SIG-M5 treated with dmso at 0.1 percent for 504 hours (cell line): ENCODE results near the gene CDK6.
"Not testable (repeated sequence)": the region's sequence is repeated elsewhere in the genome, so short reads cannot be mapped to it uniquely, and the experiment has no call there.

Experiments used
- DNase-seq: peaks from one replicate; lab custom pipeline; 2025; ENCODE audit not compliant: unreplicated experiment; lab: John Stamatoyannopoulos, UW

The CDK6 gene

DNA sequence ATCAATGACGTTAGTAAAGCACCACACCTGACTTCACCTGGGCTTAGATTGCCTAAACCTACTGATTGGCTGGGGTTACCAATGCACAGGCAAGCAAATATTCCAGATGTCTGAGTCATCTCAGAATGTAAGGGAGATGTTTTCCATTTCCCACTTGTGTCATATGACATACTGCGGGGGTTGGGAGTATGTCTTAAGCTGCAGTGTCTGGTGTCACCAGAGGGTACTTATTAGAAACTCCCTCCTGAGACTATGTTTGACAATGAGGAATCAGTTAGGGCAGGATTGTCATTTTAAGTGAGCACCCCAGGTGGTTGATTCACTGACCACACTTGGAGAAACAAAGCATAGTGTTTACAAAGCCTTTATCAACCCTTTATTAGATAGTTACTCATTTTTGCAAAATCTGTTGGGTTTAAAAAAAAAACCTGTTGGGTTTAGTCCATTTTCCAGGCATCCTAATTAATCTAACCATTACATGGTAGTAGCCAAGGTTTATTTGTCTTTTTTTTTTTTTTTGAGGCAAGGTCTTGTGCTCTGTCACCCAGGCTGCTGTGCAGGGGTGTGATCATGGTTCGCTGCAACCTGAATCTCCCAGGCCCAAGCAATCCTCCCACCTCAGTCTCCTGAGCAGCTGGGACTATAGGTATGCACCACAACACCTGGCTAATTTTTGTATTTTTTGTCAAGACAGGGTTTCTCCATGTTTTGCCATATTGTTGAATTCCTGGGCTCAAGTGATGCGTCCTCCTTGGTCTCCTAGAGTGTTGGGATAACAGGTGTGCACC is 72.5 kb downstream of the CDK6 start:
- peak; percentile 46 for DNase-seq

GRCh38 chr7:92762851-92763250 is 73.5 kb downstream of the CDK6 start:
- DNase-seq, result no peak

- DNase-seq, result no peak
Measured at GRCh38 chr7:92761391-92762097, 74.8 kb downstream of the CDK6 start.

GRCh38 chr7:92758796-92759431 is 77.5 kb downstream of the CDK6 start:
- DNase-seq, result no peak

GRCh38 chr7:92757311-92757910 is 79.0 kb downstream of the CDK6 start:
- DNase-seq, result not testable (repeated sequence)

DNA sequence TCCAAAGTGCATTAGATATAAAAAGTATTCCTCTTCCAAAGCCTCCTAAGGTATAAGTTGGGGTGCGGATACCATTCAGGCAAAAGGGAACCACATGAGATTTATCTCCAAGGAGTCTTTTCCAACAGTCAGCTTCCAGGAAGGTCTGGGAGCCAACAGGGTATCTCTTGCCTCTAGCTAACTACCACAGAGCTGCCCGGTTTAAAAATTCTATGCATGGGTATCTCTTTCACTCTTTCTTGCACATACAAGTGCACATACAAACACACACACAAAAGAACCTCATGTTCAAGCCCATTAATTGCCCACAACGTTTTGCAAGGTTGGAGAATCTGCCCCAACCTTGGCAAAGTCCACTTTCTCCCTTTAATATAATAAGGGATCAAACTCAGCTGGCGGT is 80.7 kb downstream of the CDK6 start:
- no peak for DNase-seq

DNA sequence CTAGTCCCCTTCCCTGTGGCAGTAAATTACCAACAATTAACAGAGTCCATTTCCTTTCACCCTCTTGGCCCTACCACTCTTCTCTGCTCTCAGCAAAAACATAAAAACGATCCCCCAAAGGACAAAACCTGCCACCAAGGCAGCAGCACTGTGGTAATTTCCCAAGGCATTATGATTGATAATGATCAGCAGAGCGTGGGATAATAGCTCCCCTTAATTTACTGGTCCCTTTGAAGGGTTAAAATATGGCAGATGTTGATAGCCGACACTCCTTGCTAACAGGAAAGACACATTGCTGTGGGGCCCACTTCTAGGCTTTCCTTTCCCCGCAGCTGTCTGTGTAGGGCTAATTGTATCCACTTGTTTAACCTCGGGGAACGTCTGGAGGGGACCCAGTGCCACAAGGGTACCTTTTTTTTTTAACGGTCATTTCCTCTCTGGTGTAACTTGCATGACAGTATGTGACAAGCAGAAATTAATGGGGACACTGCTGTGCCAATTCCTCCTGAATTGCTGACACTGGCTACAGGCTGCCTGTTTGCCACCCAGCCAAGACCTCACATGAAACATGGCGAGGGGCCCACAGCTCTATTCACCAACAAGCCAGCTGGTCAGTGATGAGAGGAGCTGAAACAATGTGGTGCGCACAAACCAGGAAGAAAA is 81.3 kb downstream of the CDK6 start:
- DNase-seq, result peak; percentile 25

DNA sequence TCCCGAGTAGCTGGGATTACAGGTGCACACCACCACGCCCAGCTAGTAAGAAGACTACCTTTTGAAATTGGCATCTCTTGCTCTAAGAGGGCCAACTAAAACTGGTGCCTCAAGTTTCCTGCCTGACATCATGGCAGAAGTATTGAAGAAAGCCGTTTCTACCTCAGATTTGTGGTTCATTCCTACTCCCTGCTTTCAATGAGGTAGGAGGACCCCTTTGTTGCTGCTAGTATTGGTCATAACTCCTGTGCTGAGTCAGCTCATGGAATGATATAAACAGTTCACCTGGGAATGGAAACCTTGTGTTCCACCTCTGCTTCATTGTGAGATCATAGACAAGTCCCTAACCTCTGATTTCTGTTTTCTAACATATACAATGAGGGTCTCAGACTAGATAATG is 82.8 kb downstream of the CDK6 start:
- DNase-seq, result no peak

- DNase-seq, result no peak
Measured at GRCh38 chr7:92751902-92752901, 84.2 kb downstream of the CDK6 start.

DNA sequence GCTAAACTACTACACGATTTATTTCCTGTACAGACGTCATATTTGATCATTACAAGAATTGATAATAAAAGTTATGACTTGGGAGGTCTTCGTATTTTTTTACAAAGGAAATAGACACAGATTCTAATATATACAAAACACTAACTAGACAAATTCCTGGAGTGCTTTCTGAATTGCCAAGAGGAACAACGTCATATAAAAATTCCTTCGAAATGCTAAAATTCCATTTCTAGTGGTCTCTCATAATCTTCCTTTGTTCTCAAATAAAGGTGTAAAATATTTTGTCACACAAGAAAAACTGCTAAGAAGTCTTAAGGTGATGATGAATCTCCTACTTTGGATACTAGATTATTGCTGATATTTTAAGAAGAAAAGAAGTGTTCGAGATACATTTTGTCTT is 85.4 kb downstream of the CDK6 start:
- DNase-seq, result no peak

DNA sequence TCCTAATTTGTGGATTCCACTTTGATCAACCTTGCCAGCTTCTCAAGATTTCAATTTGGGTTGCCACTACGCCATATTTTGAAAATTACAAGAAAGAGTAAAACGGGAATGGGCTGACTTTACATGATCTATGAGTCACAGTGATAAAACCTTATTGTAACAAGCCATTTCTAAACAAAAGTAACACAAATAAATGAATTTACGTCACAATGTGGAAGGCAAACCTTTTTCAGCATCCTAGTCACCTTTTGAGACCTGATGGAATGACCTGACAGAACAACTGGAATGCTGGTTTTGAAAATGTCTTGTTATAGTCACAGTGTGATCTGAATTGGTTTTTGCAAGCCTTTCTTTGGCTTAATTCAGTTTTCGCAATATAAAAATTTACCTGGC is 85.9 kb downstream of the CDK6 start:
- DNase-seq, result no peak

DNA sequence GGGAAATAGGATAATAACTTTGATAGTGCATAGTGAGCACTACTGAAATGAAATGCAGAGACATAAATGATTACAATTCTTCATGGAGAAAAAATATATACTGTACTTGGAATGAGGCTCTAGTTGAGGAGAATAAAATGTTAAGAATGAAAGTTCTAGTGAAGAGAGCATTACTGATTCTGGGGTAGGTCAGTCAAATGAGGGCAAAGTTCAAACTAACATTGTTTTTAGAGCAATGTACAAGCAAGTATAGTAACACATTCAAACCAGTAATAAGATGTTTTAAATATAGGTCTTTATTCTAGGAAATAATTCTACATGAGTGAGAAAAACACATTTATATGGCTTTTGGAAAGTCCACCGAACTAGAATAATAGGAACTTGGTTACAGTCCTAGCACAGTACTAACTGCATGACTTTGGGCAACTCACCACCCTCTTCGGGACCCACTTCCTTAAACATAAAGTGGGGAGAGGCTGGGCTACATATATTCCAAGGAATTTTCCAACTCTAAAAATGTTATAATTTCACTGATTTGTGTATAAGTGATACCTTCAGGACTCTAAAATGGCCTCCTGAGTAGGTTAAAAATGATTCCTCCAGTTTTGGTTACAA is 86.4 kb downstream of the CDK6 start:
- no peak for DNase-seq

DNA sequence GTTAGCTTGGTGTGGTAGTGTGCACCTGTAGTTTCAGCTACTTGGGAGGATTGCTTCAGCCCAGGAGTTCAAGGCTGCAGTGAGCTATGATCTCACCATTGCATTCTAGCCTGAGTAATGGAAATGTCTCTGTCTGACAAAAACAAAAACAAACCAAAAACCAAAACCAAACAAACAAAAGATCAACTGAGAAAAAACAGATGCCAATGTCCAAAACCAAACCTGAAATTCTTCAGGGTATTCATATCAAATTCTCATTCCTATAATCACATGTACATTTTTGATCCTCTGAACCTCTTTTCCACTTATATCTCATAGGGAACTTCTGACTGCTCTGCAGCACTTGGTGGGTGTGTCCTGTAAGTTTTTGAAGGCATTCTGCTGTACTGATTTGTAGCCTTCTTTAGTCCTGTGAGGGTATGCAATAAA is 87.0 kb downstream of the CDK6 start:
- DNase-seq, result no peak

- DNase-seq, result no peak
Measured at GRCh38 chr7:92748495-92748894, 87.9 kb downstream of the CDK6 start.

- no peak for DNase-seq
Measured at GRCh38 chr7:92747041-92747835, 89.1 kb downstream of the CDK6 start.

- DNase-seq, result no peak
Measured at GRCh38 chr7:92745241-92745640, 91.1 kb downstream of the CDK6 start.

- not testable (repeated sequence) for DNase-seq
Measured at GRCh38 chr7:92744180-92744579, 92.2 kb downstream of the CDK6 start.

DNA sequence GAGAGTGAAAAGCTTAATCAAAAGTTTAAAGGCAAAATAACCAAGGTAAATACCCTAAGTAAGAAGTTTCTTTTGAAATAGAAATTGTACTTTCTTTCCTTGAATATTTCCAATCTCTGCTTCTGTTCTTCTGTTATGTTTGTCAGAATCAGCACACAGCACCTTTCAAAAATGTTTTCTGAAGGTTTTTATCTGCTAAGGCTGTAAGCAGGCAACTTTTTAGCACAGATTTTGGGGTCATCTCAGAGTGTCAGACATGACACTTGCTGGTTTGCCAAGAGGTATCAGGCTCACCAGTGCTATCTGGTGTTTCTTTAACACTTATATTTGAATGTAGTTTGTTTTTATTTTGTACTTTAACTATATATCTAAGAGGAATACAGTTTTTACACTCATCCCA is 94.2 kb downstream of the CDK6 start:
- DNase-seq, result no peak

DNA sequence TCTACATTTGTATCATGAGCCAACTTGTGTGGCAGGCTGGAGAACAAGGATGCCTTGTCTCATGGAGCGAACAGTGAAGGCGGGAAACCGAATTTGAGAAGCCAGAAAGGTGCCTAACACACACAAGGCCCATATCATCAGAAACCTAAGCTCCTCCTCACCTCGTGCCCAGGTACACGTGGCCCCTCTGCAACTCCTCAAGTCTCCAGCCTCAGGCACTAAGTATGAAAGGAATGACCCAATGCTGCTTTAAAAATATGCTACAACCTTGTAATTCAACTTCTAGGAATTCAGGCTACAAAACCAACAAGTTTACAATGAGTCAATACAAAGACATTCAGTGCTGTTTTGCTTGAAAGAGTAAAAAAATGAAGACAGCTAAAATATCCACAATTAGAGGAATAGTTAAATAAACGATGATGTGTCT is 95.7 kb downstream of the CDK6 start:
- no peak for DNase-seq
